HepG2 (cell line): ENCODE data around the gene RNU5B-1. TPM values are rescaled to one million over a fixed set of nuclear protein-coding genes. Genes with fewer than 3 reads are reported as not detected.
A peak's percentile ranks its signal among the peaks of the same experiment; 100 is the strongest.

Experiments used
- ADNP ChIP-seq: sonication (generic); formaldehyde crosslinking; IDR thresholded peaks from 2 replicates; pipeline ENCODE4 v1.4.0; 2020; ENCODE audit warnings: missing genetic modification reagents
- CEBPZ ChIP-seq: IDR thresholded peaks from 2 replicates; pipeline ENCODE4 v1.6.1; 2012; ENCODE audit warnings: low read length, improper control_type of control experiment
- GATA4 ChIP-seq: sonication (generic); IDR thresholded peaks from 2 replicates; pipeline ENCODE4 v1.6.1; 2016; ENCODE audit warnings: antibody characterized with exemption, low read depth, borderline replicate concordance
- JUND ChIP-seq: sonication (generic); formaldehyde crosslinking; IDR thresholded peaks from 2 replicates; pipeline ENCODE4 v1.8.0; 2022; ENCODE audit warnings: mild to moderate bottlenecking, missing genetic modification reagents
- MED1 ChIP-seq: sonication (generic); formaldehyde crosslinking; IDR thresholded peaks from 2 replicates; pipeline ENCODE4 v1.4.0; 2020; ENCODE audit warnings: missing genetic modification reagents
- NFATC3 ChIP-seq: sonication (generic); formaldehyde crosslinking; IDR thresholded peaks from 2 replicates; pipeline ENCODE4 v1.5.1; 2020; ENCODE audit warnings: mild to moderate bottlenecking, missing genetic modification reagents
- NR2F6 ChIP-seq, 2 experiments: IDR thresholded peaks; 2 replicates each; pipeline ENCODE4 v1.6.1; 2016; ENCODE audit warnings: antibody characterized with exemption in 1 of 2, mild to moderate bottlenecking in 1 of 2
- PAXIP1 ChIP-seq: sonication (generic); formaldehyde crosslinking; conservative IDR thresholded peaks from 2 replicates; pipeline ENCODE4 v1.4.0; 2020; ENCODE audit warnings: mild to moderate bottlenecking, missing genetic modification reagents, moderate library complexity
- PRDM4 ChIP-seq: sonication (generic); formaldehyde crosslinking; IDR thresholded peaks from 2 replicates; pipeline ENCODE4 v1.9.0; 2021; ENCODE audit warnings: missing genetic modification reagents, borderline replicate concordance
- TBL1XR1 ChIP-seq: fragments of 150-350 bp; IDR thresholded peaks from 2 replicates; pipeline ENCODE4 v1.6.1; 2014; ENCODE audit warnings: borderline replicate concordance, low read length; ENCODE audit not compliant: partially characterized antibody
- ZNF574 ChIP-seq: sonication (generic); formaldehyde crosslinking; IDR thresholded peaks from 2 replicates; pipeline ENCODE4 v1.4.0; 2020; ENCODE audit warnings: missing genetic modification reagents
- ZNF784 ChIP-seq: sonication (generic); formaldehyde crosslinking; IDR thresholded peaks from 2 replicates; pipeline ENCODE4 v1.5.1; 2020; ENCODE audit warnings: missing genetic modification reagents, mild to moderate bottlenecking, borderline replicate concordance
- ZNF879 ChIP-seq: sonication (generic); formaldehyde crosslinking; IDR thresholded peaks from 2 replicates; pipeline ENCODE4 v1.8.1; 2023; ENCODE audit warnings: missing genetic modification reagents
- polyA plus RNA-seq, 8 experiments: library from polyadenylated mRNA; depleted of rRNA in 3 of 8; stranded (reverse) in 7 of 8; unstranded in 1 of 8; fragments of >200 nt; fragmentation: Illumina TruSeq in 4 of 8; extraction: Trizol in 4 of 8; gene quantifications; 2 replicates each; pipeline versions ENCODE4 v1.2.1 to v1.2.3, GENCODE V29; 2011 to 2016; ENCODE audit warnings: low read depth in 4 of 8, missing spikeins in 1 of 8, mixed read lengths in 1 of 8; ENCODE audit not compliant: insufficient read depth in 1 of 8
- total RNA-seq, 5 experiments: library from RNA; depleted of rRNA; stranded (reverse); fragments of >200 nt; fragmentation: Illumina TruSeq; extraction: Trizol; gene quantifications; 2 replicates each; pipeline ENCODE4 v1.2.3, GENCODE V29; 2016; ENCODE audit warnings: low read depth in 1 of 5

The RNU5B-1 gene
- total and polyA plus RNA-seq, 2 of the 13 experiments (the other 11 are each of a cell fraction or from before 2014, with no cell fraction given) = 1,646 TPM; not detected in 1

GRCh38 chr15:65304381-65305149, at the start of gene RNU5B-1 (continued):
- no peak; the same call in 1 of the 2 replicates for TF ChIP-seq ZNF574 (CRISPR knock-in tag)
- TF ChIP-seq PRDM4 (CRISPR knock-in tag) = no peak
- 0 out of 2 replicates have a peak, but pooled peaks have one; percentile 8 for TF ChIP-seq ZNF784 (CRISPR knock-in tag)
- peak; percentile 99 for TF ChIP-seq GATA4
- no peak for TF ChIP-seq ZNF879 (CRISPR knock-in tag)
- no peak for TF ChIP-seq JUND (CRISPR knock-in tag)
- peak; percentile 63; the same call in 1 of the 2 replicates for TF ChIP-seq PAXIP1
- TF ChIP-seq TBL1XR1 = no peak
- no peak for TF ChIP-seq NFATC3
- no peak for TF ChIP-seq CEBPZ
- TF ChIP-seq MED1 (CRISPR knock-in tag) = peak; percentile 99
- TF ChIP-seq ADNP (CRISPR knock-in tag) = peak; percentile 77; the same call in 1 of the 2 replicates
- peak; percentile 53 for TF ChIP-seq NR2F6 (IDR thresholded peaks at IDR 0.05)
- TF ChIP-seq NR2F6 (CRISPR knock-in tag; IDR thresholded peaks at IDR 0.05) = peak; percentile 36; the same call in 1 of the 2 replicates
